ENCODE results near the gene CHGA.

Gene CHGA

DNA sequence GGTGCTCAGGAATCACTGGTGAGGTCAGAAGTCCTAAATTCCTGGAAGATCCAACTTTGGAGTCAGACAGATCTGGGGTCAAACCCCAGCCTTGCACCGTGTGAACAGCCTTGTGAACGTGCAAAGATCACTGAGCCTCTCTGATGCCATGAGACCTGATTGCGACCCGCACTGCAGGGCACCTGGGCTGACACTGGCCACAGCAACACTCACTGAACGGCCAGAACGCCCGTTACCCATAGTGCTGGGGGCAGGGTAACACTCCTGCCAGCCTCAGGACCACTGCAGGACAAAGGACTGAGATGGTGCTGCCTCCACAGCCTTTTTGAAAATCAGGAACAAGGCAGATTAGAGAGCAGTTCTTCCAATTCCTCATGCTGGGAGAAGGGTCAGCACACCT, 28.3 kb downstream of the CHGA start:
- ChIA-PET POLR2A (no interaction called here), CTCF (interaction anchor here (0.7 to 5.2 kb wide), 15 partner anchors 9 to 256 kb away, joined by 3 to 56 read pairs (median 6); partner anchors contain the start of genes GON7, ITPK1, LYSET and MOAP1)
- no peak for DNase-seq (ENCODE audit: extremely low spot score)
- TF ChIP-seq CTCF (IDR thresholded peaks at IDR 0.05; ENCODE audit: control extremely low read depth, extremely low read depth, low read depth, missing control alignments): no peak

DNA sequence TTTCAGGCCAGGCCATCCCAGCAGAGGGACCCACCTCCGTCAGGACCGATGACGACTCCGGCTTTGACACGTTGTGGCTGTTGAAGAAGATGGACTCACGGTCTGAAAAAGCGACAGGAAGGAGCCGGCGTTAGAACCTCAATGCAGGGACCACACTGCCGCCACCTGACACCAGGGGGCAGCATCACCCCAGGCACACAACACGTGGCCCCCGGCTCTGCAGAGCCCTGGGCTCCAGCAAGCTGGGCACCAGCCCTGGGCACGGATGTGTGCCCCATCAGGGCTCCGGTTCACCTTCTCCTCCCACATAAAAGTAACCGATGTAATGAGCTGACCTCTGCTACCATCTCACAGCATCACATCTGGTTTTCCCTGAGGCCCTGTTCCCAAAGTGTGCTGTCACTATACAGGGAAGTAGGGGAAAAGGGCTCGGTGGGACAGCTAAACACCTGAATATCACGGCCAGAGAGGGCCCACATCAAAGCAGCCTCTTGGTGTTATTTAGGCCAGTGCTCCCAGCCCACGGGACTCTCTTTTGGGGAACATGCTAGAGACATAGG, 29.0 kb downstream of the CHGA start:
- peak; percentile 85 for TF ChIP-seq CTCF (IDR thresholded peaks at IDR 0.05; ENCODE audit: control extremely low read depth, extremely low read depth, low read depth, missing control alignments)
- ChIA-PET CTCF (interaction anchor here (0.6 to 5.2 kb wide), 31 partner anchors 10 to 255 kb away, joined by 3 to 56 read pairs (median 5); partner anchors contain the start of genes GON7, ITPK1, LYSET and MOAP1), POLR2A (no interaction called here)
- peak; percentile 92 for DNase-seq (ENCODE audit: extremely low spot score)

DNA sequence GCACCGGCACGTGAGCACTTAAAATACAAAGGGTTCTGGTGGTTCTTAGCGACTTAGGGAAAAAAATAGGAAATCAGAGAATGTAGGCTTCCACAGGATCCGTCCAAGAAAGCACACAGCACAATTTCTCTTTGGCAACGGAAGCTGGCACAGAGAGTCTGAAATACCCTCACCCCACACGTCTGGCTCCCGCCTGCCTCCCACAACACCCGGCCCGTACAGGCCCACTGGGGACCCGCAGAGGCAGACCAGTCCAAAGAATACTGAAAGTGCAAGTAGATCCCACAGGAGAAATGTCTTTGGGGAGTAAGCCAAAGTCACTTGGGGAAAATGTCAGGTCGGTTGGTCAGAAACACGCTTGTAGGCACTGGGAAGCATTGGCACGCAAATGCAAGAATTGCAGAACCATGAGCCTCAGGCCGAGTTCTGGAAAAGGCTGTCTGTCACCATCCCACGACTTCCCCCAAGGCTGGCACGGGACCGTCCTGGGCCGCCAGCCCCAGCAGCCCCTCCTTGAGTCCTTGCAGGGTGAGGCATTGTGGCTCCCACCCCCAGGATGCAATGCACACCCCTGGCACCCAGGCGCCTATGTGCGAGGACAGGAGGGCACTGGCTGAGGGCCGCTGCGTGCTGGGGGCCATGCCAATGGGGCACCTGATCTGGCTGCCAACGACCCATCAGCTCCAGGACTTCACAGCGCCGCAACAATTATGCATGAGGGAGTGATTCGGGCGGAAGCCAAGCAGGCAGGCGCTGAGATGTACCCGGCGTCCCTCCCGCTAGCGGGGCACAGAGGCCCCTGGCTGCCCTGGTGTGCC, 29.7 kb downstream of the CHGA start:
- ChIA-PET POLR2A (no interaction called here), CTCF (interaction anchor here (0.6 to 5.2 kb wide), 29 partner anchors 9 to 254 kb away, joined by 3 to 56 read pairs (median 5); partner anchors contain the start of genes GON7, ITPK1, LYSET and MOAP1)
- TF ChIP-seq CTCF (IDR thresholded peaks at IDR 0.05; ENCODE audit: control extremely low read depth, extremely low read depth, low read depth, missing control alignments): no peak
- DNase-seq (ENCODE audit: extremely low spot score): no peak

DNA sequence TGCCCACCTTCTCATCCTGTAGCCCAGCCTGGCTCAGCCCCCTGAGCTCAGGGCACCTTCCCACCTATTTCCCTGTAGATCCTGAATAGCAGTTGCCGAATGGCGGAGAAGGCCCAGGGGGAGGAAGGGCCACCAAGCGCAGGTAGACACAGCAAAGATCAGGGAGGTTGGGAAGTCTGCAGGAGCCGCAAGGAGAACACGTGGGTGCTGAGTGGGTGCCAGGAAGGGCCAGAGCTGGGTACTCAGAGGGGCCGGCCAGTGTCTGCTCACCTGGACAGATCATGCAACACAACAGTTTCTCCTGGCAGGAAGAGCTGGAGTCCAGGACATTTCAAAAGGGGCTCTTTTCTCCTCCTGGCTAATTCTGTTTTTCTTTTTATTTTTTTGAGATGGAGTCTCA, 30.6 kb downstream of the CHGA start:
- CTCF ChIA-PET: interaction anchor here (1.6 to 5.2 kb wide), 6 partner anchors 68 to 222 kb away, joined by 8 to 56 read pairs (median 26); partner anchors contain the start of gene ITPK1
- no peak for DNase-seq (ENCODE audit: extremely low spot score)
- no peak for TF ChIP-seq CTCF (IDR thresholded peaks at IDR 0.05; ENCODE audit: control extremely low read depth, extremely low read depth, low read depth, missing control alignments)
- POLR2A ChIA-PET: interaction anchor here (0.6 kb wide), 1 partner anchor 31 kb away, joined by 8 read pairs; the partner anchor contains the start of gene CHGA

GRCh38 chr14:92954933-92955332, 32.0 kb downstream of the CHGA start:
- TF ChIP-seq CTCF (IDR thresholded peaks at IDR 0.05; ENCODE audit: control extremely low read depth, extremely low read depth, low read depth, missing control alignments): no peak
- no peak for DNase-seq (ENCODE audit: extremely low spot score)
- ChIA-PET POLR2A (no interaction called here), CTCF (interaction anchor here (0.8 to 5.2 kb wide), 7 partner anchors 22 to 223 kb away, joined by 3 to 56 read pairs (median 5); partner anchors contain the start of gene ITPK1)

DNA sequence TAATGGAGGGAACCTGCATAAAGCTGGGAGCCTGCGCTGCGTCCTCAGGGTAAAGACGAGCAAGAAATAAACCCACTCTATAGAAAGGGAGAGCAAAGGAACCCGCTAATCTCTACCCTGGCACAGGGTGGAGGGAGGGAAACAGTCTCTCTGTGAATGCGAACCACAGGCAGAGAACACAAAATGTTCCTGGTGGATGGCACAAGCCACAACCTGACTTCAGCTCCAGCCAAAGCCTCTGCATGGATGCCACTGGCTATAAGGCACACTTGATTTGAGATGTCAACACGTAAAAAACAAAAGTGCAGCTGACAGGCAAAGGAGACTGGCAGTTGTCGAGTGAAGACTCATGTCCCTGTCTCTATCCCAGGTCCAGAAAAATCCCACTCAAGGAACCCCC, 32.4 kb downstream of the CHGA start:
- no peak for TF ChIP-seq CTCF (IDR thresholded peaks at IDR 0.05; ENCODE audit: control extremely low read depth, extremely low read depth, low read depth, missing control alignments)
- ChIA-PET POLR2A (no interaction called here), CTCF (interaction anchor here (0.8 to 5.2 kb wide), 7 partner anchors 23 to 222 kb away, joined by 3 to 56 read pairs (median 5); partner anchors contain the start of gene ITPK1)
- DNase-seq (ENCODE audit: extremely low spot score): no peak

Measured in GM10248 (cell line).